ENCODE results near the gene KIAA2012.

The KIAA2012 gene

DNA sequence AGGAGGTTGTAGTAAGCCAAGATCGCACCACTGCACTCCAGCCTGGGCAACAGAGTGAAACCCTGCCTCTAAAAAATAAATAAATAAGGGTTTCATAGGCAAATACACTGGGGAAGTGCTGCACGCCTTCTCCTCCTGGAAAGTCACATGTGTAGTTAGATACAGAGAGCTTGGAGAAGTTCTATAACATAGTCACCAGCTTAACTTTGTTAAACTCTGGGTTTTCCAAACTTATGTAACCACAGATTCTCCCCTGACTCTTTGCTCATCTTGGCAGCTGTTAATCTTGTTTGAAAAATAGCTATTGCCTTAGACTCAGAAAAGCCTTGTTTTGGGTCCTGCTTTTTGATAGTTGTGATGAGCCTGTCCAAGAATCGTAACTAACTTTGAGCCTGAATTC is 25.2 kb downstream of the KIAA2012 start:
- H3K9me3 ChIP-seq (ENCODE audit: insufficient read depth, low read length): no peaks in the 10 kb centered on the region
- no peak overlapping the region for H2AFZ ChIP-seq (ENCODE audit: low read depth, low read length)
- H4K20me1 ChIP-seq (ENCODE audit: insufficient read depth, low read length): no peaks in the 10 kb centered on the region
- no peak overlapping the region for H3K27ac ChIP-seq (ENCODE audit: low read length)
- peaks cover 11% of the 10 kb centered on the region for H3K4me1 ChIP-seq (ENCODE audit: low read length)
- H3K4me3 ChIP-seq (ENCODE audit: low read length): no peak overlapping the region
- no peak overlapping the region for H3K4me2 ChIP-seq (ENCODE audit: low read length)
- no peaks in the 10 kb centered on the region for H3K27me3 ChIP-seq (ENCODE audit: low read depth, low read length)
- no peaks in the 10 kb centered on the region for H3K36me3 ChIP-seq (replicated peaks; ENCODE audit: low read depth, low read length)
- H3K9ac ChIP-seq (ENCODE audit: low read length): no peak overlapping the region
- TF ChIP-seq CTCF (IDR thresholded peaks at IDR 0.05; ENCODE audit: low read depth, low read length) (no peak), EZH2phosphoT487 (IDR thresholded peaks at IDR 0.05; ENCODE audit: low read depth) (no peak)
- no peaks in the 10 kb centered on the region for H3K79me2 ChIP-seq (ENCODE audit: low read length)

- H3K79me2 ChIP-seq (ENCODE audit: low read length): no peaks in the 10 kb centered on the region
- no peaks in the 10 kb centered on the region for H3K9me3 ChIP-seq (ENCODE audit: insufficient read depth, low read length)
- no peak for TF ChIP-seq EZH2phosphoT487 (IDR thresholded peaks at IDR 0.05; ENCODE audit: low read depth)
- H3K27me3 ChIP-seq (ENCODE audit: low read depth, low read length): no peaks in the 10 kb centered on the region
- H3K9ac ChIP-seq (ENCODE audit: low read length): no peak overlapping the region
- no peak overlapping the region for H3K4me3 ChIP-seq (ENCODE audit: low read length)
- peaks cover 11% of the 10 kb centered on the region for H3K4me1 ChIP-seq (ENCODE audit: low read length)
- no peak overlapping the region for H3K27ac ChIP-seq (ENCODE audit: low read length)
- H2AFZ ChIP-seq (ENCODE audit: low read depth, low read length): no peak overlapping the region
- no peaks in the 10 kb centered on the region for H3K36me3 ChIP-seq (replicated peaks; ENCODE audit: low read depth, low read length)
- no peaks in the 10 kb centered on the region for H4K20me1 ChIP-seq (ENCODE audit: insufficient read depth, low read length)
- H3K4me2 ChIP-seq (ENCODE audit: low read length): no peak overlapping the region
These were observed 26.5 kb downstream of the KIAA2012 start for GRCh38 chr2:202099515-202099914.

DNA sequence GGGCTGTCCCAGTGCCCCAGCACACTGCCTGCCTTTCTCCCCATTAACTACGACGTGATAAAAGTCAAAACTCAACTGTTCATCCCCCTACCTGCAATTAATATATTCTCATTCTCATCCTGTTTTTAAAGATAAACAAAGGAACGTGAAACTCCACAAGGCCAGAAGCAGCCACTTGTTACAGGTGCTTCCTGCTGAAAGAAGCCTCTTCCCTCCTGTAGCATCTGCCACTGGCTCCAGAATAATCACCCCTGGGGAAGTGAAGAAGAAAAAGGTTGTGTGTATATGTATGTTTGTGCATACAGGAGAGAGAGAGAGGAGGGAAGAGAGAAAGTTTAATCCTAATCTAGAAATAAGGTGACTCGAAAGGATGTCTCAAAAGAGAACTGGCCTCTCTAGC is 27.1 kb downstream of the KIAA2012 start:
- Histone ChIP-seq H3K9me3 (ENCODE audit: insufficient read depth, low read length) (no peaks in the 10 kb centered on the region), H3K27ac (ENCODE audit: low read length) (no peak overlapping the region), H3K79me2 (ENCODE audit: low read length) (no peaks in the 10 kb centered on the region), H4K20me1 (ENCODE audit: insufficient read depth, low read length) (no peaks in the 10 kb centered on the region), H3K4me1 (ENCODE audit: low read length) (peaks cover 11% of the 10 kb centered on the region), H3K4me2 (ENCODE audit: low read length) (no peak overlapping the region), H2AFZ (ENCODE audit: low read depth, low read length) (no peak overlapping the region), H3K36me3 (replicated peaks; ENCODE audit: low read depth, low read length) (no peaks in the 10 kb centered on the region), H3K27me3 (ENCODE audit: low read depth, low read length) (peaks cover 5% of the 10 kb centered on the region; the same call in 1 of the 2 replicates), H3K9ac (ENCODE audit: low read length) (no peak overlapping the region), H3K4me3 (ENCODE audit: low read length) (no peak overlapping the region)
- TF ChIP-seq CTCF (IDR thresholded peaks at IDR 0.05; ENCODE audit: low read depth, low read length): no peak
- TF ChIP-seq EZH2phosphoT487 (IDR thresholded peaks at IDR 0.05; ENCODE audit: low read depth): no peak

DNA sequence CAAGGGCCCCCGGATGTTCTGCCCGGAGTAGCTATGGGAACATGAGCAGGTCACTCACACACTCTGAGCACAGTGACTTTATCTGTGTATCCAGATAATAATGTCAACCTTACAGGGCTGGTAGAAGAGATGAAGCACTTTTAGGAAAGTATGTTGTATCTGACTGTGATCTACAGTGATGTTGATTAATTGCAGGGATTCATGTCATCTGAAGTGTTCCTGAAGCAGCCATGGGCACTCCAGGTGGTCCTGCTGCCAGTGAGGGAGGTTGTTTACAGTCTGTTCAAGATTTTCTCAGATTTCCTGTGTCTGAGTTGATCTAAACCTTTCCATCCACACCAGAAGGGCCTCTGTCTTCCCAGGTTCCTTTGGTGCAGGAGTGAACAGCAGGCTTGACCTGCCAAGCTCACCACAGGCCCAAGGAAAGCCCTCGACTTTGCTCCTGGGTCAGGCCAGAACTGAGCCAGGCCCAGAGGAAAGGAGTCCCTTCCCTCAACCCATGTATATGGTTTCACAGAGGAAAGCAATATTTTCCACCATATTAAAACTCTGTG is 28.0 kb downstream of the KIAA2012 start:
- TF ChIP-seq CTCF (IDR thresholded peaks at IDR 0.05; ENCODE audit: low read depth, low read length) (no peak), EZH2phosphoT487 (IDR thresholded peaks at IDR 0.05; ENCODE audit: low read depth) (no peak)
- H3K27ac ChIP-seq (ENCODE audit: low read length): no peak overlapping the region
- H3K79me2 ChIP-seq (ENCODE audit: low read length): no peaks in the 10 kb centered on the region
- H3K9ac ChIP-seq (ENCODE audit: low read length): no peak overlapping the region
- H4K20me1 ChIP-seq (ENCODE audit: insufficient read depth, low read length): no peaks in the 10 kb centered on the region
- peaks cover 8% of the 10 kb centered on the region for H3K4me1 ChIP-seq (ENCODE audit: low read length)
- H3K9me3 ChIP-seq (ENCODE audit: insufficient read depth, low read length): no peaks in the 10 kb centered on the region
- peaks cover 14% of the 10 kb centered on the region; the same call in 1 of the 2 replicates for H3K27me3 ChIP-seq (ENCODE audit: low read depth, low read length)
- H3K36me3 ChIP-seq (replicated peaks; ENCODE audit: low read depth, low read length): no peaks in the 10 kb centered on the region
- H3K4me2 ChIP-seq (ENCODE audit: low read length): no peak overlapping the region
- H2AFZ ChIP-seq (ENCODE audit: low read depth, low read length): no peak overlapping the region
- H3K4me3 ChIP-seq (ENCODE audit: low read length): no peak overlapping the region

All from OCI-LY3 (cell line).